Measurements from ENCODE around the gene FBXL4.

Gene FBXL4

GRCh38 chr6:98880486-98880885 is 67.3 kb downstream of the FBXL4 start:
- DNase-seq (ENCODE audit: low read depth), result no peak

GRCh38 chr6:98877250-98877649 is 70.5 kb downstream of the FBXL4 start:
- DNase-seq (ENCODE audit: low read depth), result no peak

GRCh38 chr6:98875375-98875774 is 72.4 kb downstream of the FBXL4 start:
- DNase-seq (ENCODE audit: low read depth), result no peak

- no peak for DNase-seq (ENCODE audit: low read depth)
Measured at GRCh38 chr6:98871821-98872220, 75.9 kb downstream of the FBXL4 start.

GRCh38 chr6:98871057-98871456 is 76.7 kb downstream of the FBXL4 start:
- DNase-seq (ENCODE audit: low read depth), result no peak

GRCh38 chr6:98864497-98864896 is 83.2 kb downstream of the FBXL4 start:
- DNase-seq (ENCODE audit: low read depth), result no peak

- DNase-seq (ENCODE audit: low read depth), result no peak
Measured at GRCh38 chr6:98848539-98849242, 99.1 kb downstream of the FBXL4 start.

- no peak for DNase-seq (ENCODE audit: low read depth)
Measured at GRCh38 chr6:98847779-98848538, 99.8 kb downstream of the FBXL4 start.

- no peak for DNase-seq (ENCODE audit: low read depth)
Measured at GRCh38 chr6:98847416-98847778, 100.3 kb downstream of the FBXL4 start.

GRCh38 chr6:98846021-98846380 is 101.7 kb downstream of the FBXL4 start:
- no peak for DNase-seq (ENCODE audit: low read depth)

GRCh38 chr6:98845211-98846020 is 102.3 kb downstream of the FBXL4 start:
- DNase-seq (ENCODE audit: low read depth), result peak; percentile 46

GRCh38 chr6:98844244-98845210 is 103.2 kb downstream of the FBXL4 start:
- DNase-seq (ENCODE audit: low read depth), result no peak

GRCh38 chr6:98843271-98844243 is 104.2 kb downstream of the FBXL4 start:
- no peak for DNase-seq (ENCODE audit: low read depth)

GRCh38 chr6:98842342-98843180 is 105.2 kb downstream of the FBXL4 start:
- no peak for DNase-seq (ENCODE audit: low read depth)

- DNase-seq (ENCODE audit: low read depth), result no peak
Measured at GRCh38 chr6:98841621-98842341, 106.0 kb downstream of the FBXL4 start.

GRCh38 chr6:98840996-98841513 is 106.7 kb downstream of the FBXL4 start:
- no peak for DNase-seq (ENCODE audit: low read depth)

- no peak for DNase-seq (ENCODE audit: low read depth)
Measured at GRCh38 chr6:98840385-98840784, 107.4 kb downstream of the FBXL4 start.

- DNase-seq (ENCODE audit: low read depth), result no peak
Measured at GRCh38 chr6:98839781-98840361, 107.9 kb downstream of the FBXL4 start.

Data from activated T-helper 9 cell treated with anti-CD3 and anti-CD28 coated beads, Interleukin-2, amount 50 U/mL, for 16 hours (primary cell).